A549 (cell line): ENCODE measurements around the gene IHH. TPM values are rescaled to one million over a fixed set of nuclear protein-coding genes. Genes with fewer than 3 reads are reported as not detected.

Experiments used
- ATAC-seq, 2 experiments: fragments of 200-7000 bp in 1 of 2; fragments of >200 bp in 1 of 2; cut with Nextera tagmentation in 1 of 2; cut with Tn5 transposase in 1 of 2; 3 replicates each; pipeline versions ENCODE4 v1.8.0 to v1.9.1; 2018 to 2020; ENCODE audit warnings: mild to moderate bottlenecking in 1 of 2, moderate library complexity in 1 of 2
- CTCF ChIA-PET: fragments of 300-600 bp; sonication (Branson Sonifier 250); formaldehyde crosslinking; extraction: SDS; loops from one replicate; lab custom pipeline; 2021; ENCODE audit warnings: antibody characterized with exemption, inconsistent platforms; lab: Yijun Ruan, JAX
- POLR2A ChIA-PET: fragments of 350-600 bp; formaldehyde crosslinking; extraction: SDS; loops from one replicate; lab custom pipeline; 2021; ENCODE audit warnings: antibody characterized with exemption, inconsistent platforms; lab: Yijun Ruan, JAX
- DNase-seq, 2 experiments: peaks; one replicate each; pipeline versions ENCODE4 v3.0.0 to v3.0.0-alpha.2; 2011 to 2016; ENCODE audit warnings: low read depth in 1 of 2, low spot score in 1 of 2
- FAIRE-seq: peaks from 2 replicates; lab custom pipeline; 2011; peaks lifted over from hg19 to GRCh38; lab: Jason Lieb, UNC
- H3K27ac ChIP-seq, 2 experiments: fragments of >200 bp; sonication (Bioruptor Twin); formaldehyde crosslinking; 3 replicates each; pipeline ENCODE4 v1.5.1; 2016 to 2017
- H3K4me1 ChIP-seq: fragments of >200 bp; sonication (Bioruptor Twin); formaldehyde crosslinking; 3 replicates; pipeline ENCODE4 v1.6.1; 2016
- H3K4me2 ChIP-seq: fragments of >200 bp; sonication (Bioruptor Twin); formaldehyde crosslinking; 3 replicates; pipeline ENCODE4 v1.6.1; 2016
- H3K4me3 ChIP-seq: fragments of >200 bp; sonication (Bioruptor Twin); formaldehyde crosslinking; 3 replicates; pipeline ENCODE4 v1.5.1; 2016
- H3K9me3 ChIP-seq: fragments of >200 bp; sonication (Bioruptor Twin); formaldehyde crosslinking; 3 replicates; pipeline ENCODE4 v1.6.1; 2016
- ATOH8 ChIP-seq: fragments of 250-450 bp; sonication (Bioruptor Pico); IDR thresholded peaks from 2 replicates; pipeline ENCODE4 v1.5.0; 2020; ENCODE audit warnings: low read depth, mild to moderate bottlenecking, moderate library complexity
- BCL3 ChIP-seq: fragments of >200 bp; sonication (Bioruptor Twin); formaldehyde crosslinking; IDR thresholded peaks from 3 replicates; pipeline ENCODE4 v1.6.1; 2016
- CBX2 ChIP-seq: fragments of 200-600 bp; sonication (generic); IDR thresholded peaks from 2 replicates; pipeline ENCODE4 v1.6.1; 2016; ENCODE audit warnings: low read depth, mild to moderate bottlenecking, borderline replicate concordance
- CEBPB ChIP-seq, 2 experiments: fragments of >200 bp in 1 of 2; sonication (Bioruptor Twin) in 1 of 2; formaldehyde crosslinking in 1 of 2; IDR thresholded peaks; 2 replicates each; pipeline ENCODE4 v1.6.1; 2012 to 2016
- CHD2 ChIP-seq: fragments of 150-350 bp; IDR thresholded peaks from 2 replicates; pipeline ENCODE4 v1.6.1; 2014; ENCODE audit warnings: low read length; ENCODE audit not compliant: partially characterized antibody
- CHD4 ChIP-seq: fragments of 200-600 bp; sonication (generic); IDR thresholded peaks from 2 replicates; pipeline ENCODE4 v1.6.1; 2016; ENCODE audit warnings: antibody characterized with exemption, mild to moderate bottlenecking, borderline replicate concordance
- EP300 ChIP-seq, 2 experiments: fragments of >200 bp; sonication (Bioruptor Twin); formaldehyde crosslinking; IDR thresholded peaks; 2 replicates in 1 of 2; 3 replicates in 1 of 2; pipeline ENCODE4 v1.6.1; 2016 to 2017
- ESRRA ChIP-seq: fragments of 150-350 bp; IDR thresholded peaks from 2 replicates; pipeline ENCODE4 v1.6.1; 2014; ENCODE audit warnings: mild to moderate bottlenecking, low read length, borderline replicate concordance
- FOSL2 ChIP-seq, 2 experiments: fragments of 450-650 bp in 1 of 2; fragments of >200 bp in 1 of 2; sonication (Bioruptor Twin) in 1 of 2; formaldehyde crosslinking; IDR thresholded peaks; 2 replicates each; pipeline versions ENCODE4 v1.5.0 to v1.6.1; 2016 to 2020; ENCODE audit warnings: mild to moderate bottlenecking in 1 of 2, moderate library complexity in 1 of 2
- HEYL ChIP-seq: fragments of 250-450 bp; sonication (Bioruptor Pico); IDR thresholded peaks from 2 replicates; pipeline ENCODE4 v1.8.0; 2021; ENCODE audit warnings: mild to moderate bottlenecking, moderate library complexity
- HOXB5 ChIP-seq: fragments of 250-450 bp; sonication (Bioruptor Pico); IDR thresholded peaks from 2 replicates; pipeline ENCODE4 v1.5.0; 2020; ENCODE audit warnings: mild to moderate bottlenecking, moderate library complexity
- JUN ChIP-seq, 2 experiments: fragments of >200 bp; sonication (Bioruptor Twin); formaldehyde crosslinking; IDR thresholded peaks; 2 replicates in 1 of 2; 3 replicates in 1 of 2; pipeline ENCODE4 v1.6.1; 2016 to 2017
- KDM1A ChIP-seq: fragments of 200-600 bp; sonication (generic); IDR thresholded peaks from 2 replicates; pipeline ENCODE4 v1.6.1; 2016; ENCODE audit warnings: low read depth, mild to moderate bottlenecking
- MAFK ChIP-seq: fragments of 450-650 bp; IDR thresholded peaks from 2 replicates; pipeline ENCODE4 v1.6.1; 2014; ENCODE audit not compliant: partially characterized antibody
- MAZ ChIP-seq: fragments of 150-350 bp; IDR thresholded peaks from 2 replicates; pipeline ENCODE4 v1.6.1; 2014; ENCODE audit warnings: antibody characterized with exemption, low read depth, low read length, borderline replicate concordance
- NR3C1 ChIP-seq: fragments of >200 bp; sonication (Bioruptor Twin); formaldehyde crosslinking; IDR thresholded peaks from 3 replicates; pipeline ENCODE4 v1.6.1; 2017
- POLR2A ChIP-seq: IDR thresholded peaks from 2 replicates; pipeline ENCODE4 v1.6.1; 2012; ENCODE audit warnings: mild to moderate bottlenecking, low read length
- POLR2AphosphoS2 ChIP-seq: conservative IDR thresholded peaks from 2 replicates; pipeline ENCODE4 v1.6.1; 2012; ENCODE audit warnings: low read length, improper control_type of control experiment, inconsistent platforms
- RARB ChIP-seq: fragments of 250-450 bp; sonication (Bioruptor Pico); IDR thresholded peaks from 2 replicates; pipeline ENCODE4 v1.8.0; 2021; ENCODE audit warnings: mild to moderate bottlenecking, moderate library complexity
- RFX5 ChIP-seq: fragments of 450-650 bp; IDR thresholded peaks from 2 replicates; pipeline ENCODE4 v1.7.1; 2014; ENCODE audit warnings: antibody characterized with exemption, mild to moderate bottlenecking, moderate library complexity
- SMC3 ChIP-seq: fragments of >200 bp; sonication (Bioruptor Twin); formaldehyde crosslinking; IDR thresholded peaks from 3 replicates; pipeline ENCODE4 v1.6.1; 2018; ENCODE audit warnings: inconsistent platforms
- SREBF2 ChIP-seq: fragments of 450-650 bp; IDR thresholded peaks from 2 replicates; pipeline ENCODE4 v1.6.1; 2014; ENCODE audit warnings: mild to moderate bottlenecking, moderate library complexity
- TFCP2L1 ChIP-seq: fragments of 250-450 bp; sonication (Bioruptor Pico); IDR thresholded peaks from 2 replicates; pipeline ENCODE4 v1.5.0; 2021; ENCODE audit warnings: mild to moderate bottlenecking
- TP53 ChIP-seq: fragments of 250-450 bp; sonication (Bioruptor Pico); IDR thresholded peaks from 2 replicates; pipeline ENCODE4 v1.5.0; 2021; ENCODE audit warnings: mild to moderate bottlenecking, moderate library complexity
- ZFP36 ChIP-seq: fragments of 450-650 bp; IDR thresholded peaks from 2 replicates; pipeline ENCODE4 v1.6.1; 2014; ENCODE audit warnings: borderline replicate concordance; ENCODE audit not compliant: partially characterized antibody
- ZNF302 ChIP-seq: fragments of 250-450 bp; sonication (Bioruptor Pico); IDR thresholded peaks from 2 replicates; pipeline ENCODE4 v1.9.0; 2021; ENCODE audit warnings: inconsistent platforms, mild to moderate bottlenecking, moderate library complexity
- ZSCAN20 ChIP-seq: fragments of 250-450 bp; sonication (Bioruptor Pico); IDR thresholded peaks from 2 replicates; pipeline ENCODE4 v1.8.0; 2022; ENCODE audit warnings: mild to moderate bottlenecking, moderate library complexity
- WGBS: methylation state at CpG from one replicate; pipeline ENCODE4 v1.1.6; 2017; ENCODE audit errors: missing lambda C conversion rate; 5-methylcytosine and 5-hydroxymethylcytosine counted together
- polyA plus RNA-seq, 4 experiments: library from polyadenylated mRNA; depleted of rRNA in 3 of 4; stranded (reverse); fragments of >200 nt; fragmentation: RNase III in 1 of 4; extraction: RNeasy Plus Mini Kit Qiagen cat#74134 plus additional on column Dnase treatment in 1 of 4; gene quantifications; 2 replicates in 3 of 4; 3 replicates in 1 of 4; pipeline ENCODE4 v1.2.3, GENCODE V29; 2011 to 2017
- TF ChIP-seq, protein P1 (sequence below): fragments of 250-450 bp; sonication (Bioruptor Pico); IDR thresholded peaks from 2 replicates; pipeline ENCODE4 v1.5.0; 2021; ENCODE audit warnings: mild to moderate bottlenecking, moderate library complexity, borderline replicate concordance
- TF ChIP-seq, protein P2 (sequence below): IDR thresholded peaks from 2 replicates; pipeline ENCODE4 v1.6.1; 2012; ENCODE audit warnings: low read depth, borderline replicate concordance

Gene IHH
- polyA plus RNA-seq, 2 of the 4 experiments (the other 2 are of a cell fraction): 0.13 TPM; not detected in 1

DNA sequence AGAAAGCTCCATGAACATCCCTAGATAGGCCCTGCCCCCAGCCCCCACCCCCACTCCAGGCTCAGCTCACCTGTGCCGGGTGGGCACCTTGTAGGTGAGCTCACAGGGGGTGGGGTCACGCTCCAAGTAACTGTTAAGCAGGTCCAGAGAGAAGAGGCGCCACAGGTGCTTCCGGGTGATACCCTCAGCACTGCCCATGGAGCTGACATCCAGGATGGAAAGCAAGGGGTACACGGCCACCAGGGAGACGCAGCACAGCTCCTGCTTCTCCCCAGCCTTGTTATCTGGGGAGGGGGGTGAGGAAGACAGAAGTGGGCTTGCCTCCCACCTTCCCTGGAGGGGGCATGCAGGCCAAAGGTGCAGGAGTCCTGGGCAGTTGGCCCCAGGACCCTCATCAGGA, 41.3 kb downstream of the IHH start:
- POLR2A ChIA-PET: no interaction called here

DNA sequence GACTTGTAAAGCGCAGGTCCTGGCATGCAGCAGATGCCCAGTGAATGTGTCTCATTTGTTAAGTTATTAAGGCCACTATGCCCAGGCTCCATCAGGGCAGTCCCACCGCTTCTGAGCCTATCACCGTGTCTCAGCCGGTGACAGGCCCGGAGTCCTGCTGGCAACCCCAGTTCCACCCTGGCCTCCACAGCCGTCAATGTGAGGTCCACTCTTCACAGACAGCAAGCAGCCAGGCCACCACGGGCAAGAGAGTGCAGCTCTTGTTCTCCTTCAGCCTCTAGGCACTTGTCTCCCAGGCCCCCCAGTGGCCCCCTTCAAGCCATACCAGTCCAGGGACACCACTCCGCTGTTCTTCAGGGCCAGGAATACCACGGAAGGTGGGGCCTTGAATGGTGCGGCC, 42.0 kb downstream of the IHH start:
- CTCF ChIA-PET: interaction anchor here (0.9 to 7.8 kb wide), 9 partner anchors 9 to 136 kb away, joined by 3 to 53 read pairs (median 5); no protein-coding TSS in a partner anchor
- TF ChIP-seq MAFK: no peak
- TF ChIP-seq ESRRA: no peak
- no peak for TF ChIP-seq CHD4
- no peak for TF ChIP-seq TP53 (CRISPR knock-in tag)
- TF ChIP-seq SMC3: no peak
- no peak for TF ChIP-seq RFX5
- no peak for TF ChIP-seq ZNF302
- no peak for TF ChIP-seq TFCP2L1 (CRISPR knock-in tag)
- no peak for TF ChIP-seq HOXB5 (CRISPR knock-in tag)
- TF ChIP-seq SREBF2: no peak
- TF ChIP-seq CEBPB (IDR thresholded peaks at IDR 0.05): no peak
- no peak for TF ChIP-seq BCL3
- no peak for TF ChIP-seq ZSCAN20 (CRISPR knock-in tag)
- TF ChIP-seq FOSL2 (IDR thresholded peaks at IDR 0.05): no peak
- no peak for TF ChIP-seq FOSL2 (CRISPR knock-in tag; IDR thresholded peaks at IDR 0.05)
- no peak for TF ChIP-seq CBX2
- TF ChIP-seq, protein P1, sequence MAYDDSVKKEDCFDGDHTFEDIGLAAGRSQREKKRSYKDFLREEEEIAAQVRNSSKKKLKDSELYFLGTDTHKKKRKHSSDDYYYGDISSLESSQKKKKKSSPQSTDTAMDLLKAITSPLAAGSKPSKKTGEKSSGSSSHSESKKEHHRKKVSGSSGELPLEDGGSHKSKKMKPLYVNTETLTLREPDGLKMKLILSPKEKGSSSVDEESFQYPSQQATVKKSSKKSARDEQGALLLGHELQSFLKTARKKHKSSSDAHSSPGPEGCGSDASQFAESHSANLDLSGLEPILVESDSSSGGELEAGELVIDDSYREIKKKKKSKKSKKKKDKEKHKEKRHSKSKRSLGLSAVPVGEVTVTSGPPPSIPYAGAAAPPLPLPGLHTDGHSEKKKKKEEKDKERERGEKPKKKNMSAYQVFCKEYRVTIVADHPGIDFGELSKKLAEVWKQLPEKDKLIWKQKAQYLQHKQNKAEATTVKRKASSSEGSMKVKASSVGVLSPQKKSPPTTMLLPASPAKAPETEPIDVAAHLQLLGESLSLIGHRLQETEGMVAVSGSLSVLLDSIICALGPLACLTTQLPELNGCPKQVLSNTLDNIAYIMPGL: no peak
- TF ChIP-seq RARB (CRISPR knock-in tag): no peak
- no peak for TF ChIP-seq NR3C1
- TF ChIP-seq, all 56 proteins: peak for 0
- no peak for DNase-seq
- Histone ChIP-seq H3K4me3 (no peak overlapping the region), H3K27ac (no peak overlapping the region), H3K4me2 (no peak overlapping the region), H3K4me1 (no peaks in the 10 kb centered on the region), H3K9me3 (no peaks in the 10 kb centered on the region)
- POLR2A ChIA-PET: no interaction called here
- ATAC-seq: no peak
- FAIRE-seq: no peak
- WGBS: 51% methylated on average over 6 of the region's 10 CpGs

More for the DNA sequence above, 41.3 kb downstream of the IHH start:
- CTCF ChIA-PET: interaction anchor here (0.9 to 7.8 kb wide), 9 partner anchors 9 to 135 kb away, joined by 3 to 53 read pairs (median 5); no protein-coding TSS in a partner anchor
- FAIRE-seq (no peak), DNase-seq (no peak), ATAC-seq (no peak)
- H3K27ac ChIP-seq: no peak overlapping the region
- TF ChIP-seq ATOH8 (CRISPR knock-in tag) (no peak), CBX2 (no peak), POLR2A (no peak)
- no peaks in the 10 kb centered on the region for H3K9me3 ChIP-seq
- H3K4me1 ChIP-seq: no peaks in the 10 kb centered on the region
- H3K4me2 ChIP-seq: no peak overlapping the region
- H3K4me3 ChIP-seq: no peak overlapping the region
- WGBS: 53% methylated on average over 3 of the region's 6 CpGs

DNA sequence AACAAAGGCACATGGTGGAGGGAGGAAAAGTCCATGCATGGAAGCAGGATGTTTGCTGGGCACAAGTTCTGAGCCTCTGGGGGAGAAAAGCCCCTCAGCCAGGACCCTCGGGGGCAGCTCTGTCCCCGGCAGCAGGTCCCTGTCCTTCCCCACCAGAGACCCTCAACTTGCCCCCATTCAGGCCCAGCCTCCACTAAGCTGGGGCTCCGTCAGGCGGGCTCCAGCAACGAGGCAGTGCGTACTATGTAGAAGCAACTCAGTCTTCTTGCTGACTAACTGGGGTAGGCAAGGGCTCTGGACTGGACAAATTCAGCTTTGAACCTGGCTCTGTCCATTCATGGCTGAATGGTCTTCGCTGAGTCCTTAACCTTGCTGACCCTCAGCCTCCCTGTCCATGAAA, 42.4 kb downstream of the IHH start:
- ChIA-PET POLR2A (no interaction called here), CTCF (interaction anchor here (1.5 to 7.8 kb wide), 8 partner anchors 8 to 136 kb away, joined by 3 to 53 read pairs (median 9); no protein-coding TSS in a partner anchor)
- no peak overlapping the region for H3K27ac ChIP-seq
- no peak overlapping the region for H3K4me2 ChIP-seq
- no peak for ATAC-seq
- no peaks in the 10 kb centered on the region for H3K9me3 ChIP-seq
- no peak for FAIRE-seq
- no peaks in the 10 kb centered on the region for H3K4me1 ChIP-seq
- DNase-seq: no peak
- no peak overlapping the region for H3K4me3 ChIP-seq
- WGBS: 50% methylated on average over 7 of the region's 7 CpGs
- TF ChIP-seq ZFP36 (no peak), CHD2 (no peak), EP300 (IDR thresholded peaks at IDR 0.05) (no peak), POLR2AphosphoS2 (no peak), MAZ (no peak), FOSL2 (IDR thresholded peaks at IDR 0.05) (no peak), FOSL2 (CRISPR knock-in tag; IDR thresholded peaks at IDR 0.05) (no peak), HEYL (CRISPR knock-in tag) (no peak), JUN (IDR thresholded peaks at IDR 0.05) (no peak), KDM1A (no peak), BCL3 (no peak), ATOH8 (CRISPR knock-in tag) (no peak)
- TF ChIP-seq, protein P2, sequence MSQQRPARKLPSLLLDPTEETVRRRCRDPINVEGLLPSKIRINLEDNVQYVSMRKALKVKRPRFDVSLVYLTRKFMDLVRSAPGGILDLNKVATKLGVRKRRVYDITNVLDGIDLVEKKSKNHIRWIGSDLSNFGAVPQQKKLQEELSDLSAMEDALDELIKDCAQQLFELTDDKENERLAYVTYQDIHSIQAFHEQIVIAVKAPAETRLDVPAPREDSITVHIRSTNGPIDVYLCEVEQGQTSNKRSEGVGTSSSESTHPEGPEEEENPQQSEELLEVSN: no peak
